C4-2B (cell line): Measurements from ENCODE around the gene CFAP210.
"Not testable (repeated sequence)": the region's sequence is repeated elsewhere in the genome, so short reads cannot be mapped to it uniquely, and the experiment has no call there.

Experiments used
- ZFX ChIP-seq: fragments of 450-650 bp; IDR thresholded peaks from 2 replicates; pipeline ENCODE4 v1.6.1; 2017
- TF ChIP-seq, protein P1 (sequence below): fragments of 450-650 bp; conservative IDR thresholded peaks from 2 replicates; pipeline ENCODE4 v1.5.1; 2017; ENCODE audit warnings: mild to moderate bottlenecking

DNA sequence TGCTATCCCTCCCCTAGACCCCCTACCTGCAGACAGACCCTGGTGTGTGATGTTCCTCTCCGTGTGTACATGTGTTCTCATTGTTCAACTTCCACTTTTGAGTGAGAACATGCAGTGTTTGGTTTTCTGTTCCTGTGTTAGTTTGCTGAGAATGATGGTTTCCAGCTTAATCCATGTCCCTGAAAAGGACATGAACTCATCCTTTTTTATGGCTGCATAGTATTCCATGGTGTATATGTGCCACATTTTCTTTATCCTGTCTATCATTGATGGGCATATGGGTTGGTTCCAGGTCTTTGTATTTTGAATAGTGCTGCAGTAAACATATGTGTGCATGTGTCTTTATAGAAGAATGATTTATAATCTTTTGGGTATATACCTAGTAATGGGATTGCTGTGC, 78.2 kb downstream of the CFAP210 start:
- TF ChIP-seq, protein P1, sequence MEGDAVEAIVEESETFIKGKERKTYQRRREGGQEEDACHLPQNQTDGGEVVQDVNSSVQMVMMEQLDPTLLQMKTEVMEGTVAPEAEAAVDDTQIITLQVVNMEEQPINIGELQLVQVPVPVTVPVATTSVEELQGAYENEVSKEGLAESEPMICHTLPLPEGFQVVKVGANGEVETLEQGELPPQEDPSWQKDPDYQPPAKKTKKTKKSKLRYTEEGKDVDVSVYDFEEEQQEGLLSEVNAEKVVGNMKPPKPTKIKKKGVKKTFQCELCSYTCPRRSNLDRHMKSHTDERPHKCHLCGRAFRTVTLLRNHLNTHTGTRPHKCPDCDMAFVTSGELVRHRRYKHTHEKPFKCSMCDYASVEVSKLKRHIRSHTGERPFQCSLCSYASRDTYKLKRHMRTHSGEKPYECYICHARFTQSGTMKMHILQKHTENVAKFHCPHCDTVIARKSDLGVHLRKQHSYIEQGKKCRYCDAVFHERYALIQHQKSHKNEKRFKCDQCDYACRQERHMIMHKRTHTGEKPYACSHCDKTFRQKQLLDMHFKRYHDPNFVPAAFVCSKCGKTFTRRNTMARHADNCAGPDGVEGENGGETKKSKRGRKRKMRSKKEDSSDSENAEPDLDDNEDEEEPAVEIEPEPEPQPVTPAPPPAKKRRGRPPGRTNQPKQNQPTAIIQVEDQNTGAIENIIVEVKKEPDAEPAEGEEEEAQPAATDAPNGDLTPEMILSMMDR = not testable (repeated sequence)
- not testable (repeated sequence) for TF ChIP-seq ZFX
